ENCODE results near the gene ZNF462. TPM values are rescaled to one million over a fixed set of nuclear protein-coding genes. Genes with fewer than 3 reads are reported as not detected.
"Not testable (repeated sequence)": the region's sequence is repeated elsewhere in the genome, so short reads cannot be mapped to it uniquely, and the experiment has no call there.

Gene ZNF462
- total RNA-seq, 6 donors from 2014 or later = 17.9 to 85.9 (median 21.2) TPM

DNA sequence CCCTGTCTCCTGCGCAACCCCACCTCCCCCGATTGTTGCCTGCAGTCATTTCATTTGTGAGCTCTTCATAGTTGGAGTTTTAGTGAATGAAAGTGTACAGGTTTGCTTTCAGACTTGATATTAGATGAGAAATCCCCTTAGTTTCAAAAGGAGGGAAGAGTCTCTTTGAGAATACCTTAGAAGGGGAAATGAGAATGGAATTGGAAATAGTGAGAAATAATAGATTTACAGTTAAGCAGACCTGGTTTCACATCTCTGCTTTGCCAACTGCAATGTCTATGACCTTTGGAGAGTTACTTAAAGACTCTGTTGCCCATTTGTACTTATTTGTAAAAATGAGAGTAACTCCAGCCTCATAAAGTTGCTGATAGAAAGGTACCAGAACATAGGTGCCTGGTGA lies 120.4 kb downstream of the ZNF462 start:
- 89 to 93% methylated on average over 2 of the region's 2 CpGs for WGBS, 2 donors

DNA sequence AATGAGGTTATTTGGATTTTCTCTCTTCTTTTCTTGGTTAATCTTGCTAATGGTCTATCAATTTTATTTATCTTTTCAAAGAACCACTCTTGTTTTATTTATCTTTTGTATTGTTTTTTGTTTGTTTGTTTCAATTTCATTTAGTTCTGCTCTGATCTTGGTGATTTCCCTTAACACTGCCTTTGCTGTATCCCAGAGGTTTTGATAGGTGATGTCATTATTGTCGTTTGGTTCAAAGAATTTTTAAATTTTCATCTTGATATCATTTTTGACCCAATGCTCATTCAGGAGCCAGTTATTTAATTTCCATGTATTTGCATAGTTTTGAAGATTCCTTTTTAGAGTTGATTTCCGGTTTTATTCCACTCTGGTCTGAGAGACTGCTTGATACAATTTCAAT lies 126.9 kb downstream of the ZNF462 start:
- 92 to 93% methylated on average over 2 of the region's 2 CpGs for WGBS, 2 donors
- not testable (repeated sequence) for ATAC-seq (ENCODE audit: low FRiP score in 2 of 2); H3K27me3 ChIP-seq; H3K4me3 ChIP-seq; H3K4me1 ChIP-seq; DNase-seq; H3K9me3 ChIP-seq; H3K27ac ChIP-seq
- peaks cover 0 to 18% (median 4%) of the 10 kb centered on the region in 4 donors for H3K36me3 ChIP-seq

More for the DNA sequence above, 120.4 kb downstream of the ZNF462 start:
- no peak for ATAC-seq (ENCODE audit: low FRiP score in 2 of 2)
- H3K4me1 ChIP-seq = no peaks in the 10 kb centered on the region
- no peaks in the 10 kb centered on the region for H3K9me3 ChIP-seq
- peaks cover 5 to 25% (median 12%) of the 10 kb centered on the region in 4 donors for H3K36me3 ChIP-seq
- TF ChIP-seq POLR2AphosphoS5 (IDR thresholded peaks at IDR 0.05) (no peak), POLR2A (IDR thresholded peaks at IDR 0.05) (no peak), EP300 (IDR thresholded peaks at IDR 0.05) (no peak)
- TF ChIP-seq, protein P1, sequence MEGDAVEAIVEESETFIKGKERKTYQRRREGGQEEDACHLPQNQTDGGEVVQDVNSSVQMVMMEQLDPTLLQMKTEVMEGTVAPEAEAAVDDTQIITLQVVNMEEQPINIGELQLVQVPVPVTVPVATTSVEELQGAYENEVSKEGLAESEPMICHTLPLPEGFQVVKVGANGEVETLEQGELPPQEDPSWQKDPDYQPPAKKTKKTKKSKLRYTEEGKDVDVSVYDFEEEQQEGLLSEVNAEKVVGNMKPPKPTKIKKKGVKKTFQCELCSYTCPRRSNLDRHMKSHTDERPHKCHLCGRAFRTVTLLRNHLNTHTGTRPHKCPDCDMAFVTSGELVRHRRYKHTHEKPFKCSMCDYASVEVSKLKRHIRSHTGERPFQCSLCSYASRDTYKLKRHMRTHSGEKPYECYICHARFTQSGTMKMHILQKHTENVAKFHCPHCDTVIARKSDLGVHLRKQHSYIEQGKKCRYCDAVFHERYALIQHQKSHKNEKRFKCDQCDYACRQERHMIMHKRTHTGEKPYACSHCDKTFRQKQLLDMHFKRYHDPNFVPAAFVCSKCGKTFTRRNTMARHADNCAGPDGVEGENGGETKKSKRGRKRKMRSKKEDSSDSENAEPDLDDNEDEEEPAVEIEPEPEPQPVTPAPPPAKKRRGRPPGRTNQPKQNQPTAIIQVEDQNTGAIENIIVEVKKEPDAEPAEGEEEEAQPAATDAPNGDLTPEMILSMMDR (IDR thresholded peaks at IDR 0.05) = no peak
- H3K27ac ChIP-seq = no peak overlapping the region
- H3K27me3 ChIP-seq = no peaks in the 10 kb centered on the region
- H3K4me3 ChIP-seq = no peak overlapping the region
- no peak for DNase-seq

DNA sequence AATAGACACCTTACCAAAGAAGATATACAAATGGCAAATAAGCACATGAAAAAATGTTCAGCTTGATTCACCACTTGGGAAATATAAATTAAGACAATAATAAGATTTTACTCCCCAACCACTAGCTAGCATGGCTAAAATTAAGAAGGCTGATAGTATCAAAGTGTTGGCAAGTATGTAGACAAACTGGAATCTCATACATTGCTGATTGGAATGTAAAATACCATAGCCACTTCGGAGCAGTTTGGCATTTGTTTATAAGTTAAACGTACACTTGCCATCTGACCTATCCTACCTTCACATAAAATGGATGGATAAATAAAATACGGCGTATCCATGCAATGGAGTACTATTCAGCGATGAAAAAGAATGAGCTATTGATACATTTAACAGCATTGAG lies 129.2 kb downstream of the ZNF462 start:
- H3K4me1 ChIP-seq = no peaks in the 10 kb centered on the region
- ATAC-seq (ENCODE audit: low FRiP score in 2 of 2) = no peak
- no peak overlapping the region for H3K4me3 ChIP-seq
- TF ChIP-seq POLR2AphosphoS5 (IDR thresholded peaks at IDR 0.05) (no peak), POLR2A (IDR thresholded peaks at IDR 0.05) (no peak), EP300 (IDR thresholded peaks at IDR 0.05) (no peak)
- TF ChIP-seq, protein P1 (IDR thresholded peaks at IDR 0.05) = no peak
- no peak for DNase-seq
- no peak overlapping the region for H3K27ac ChIP-seq
- WGBS, 2 donors = 92 to 96% methylated on average over 5 of the region's 5 CpGs
- no peaks in the 10 kb centered on the region for H3K9me3 ChIP-seq
- no peaks in the 10 kb centered on the region for H3K27me3 ChIP-seq
- peaks cover 0 to 17% (median 2%) of the 10 kb centered on the region in 4 donors for H3K36me3 ChIP-seq

DNA sequence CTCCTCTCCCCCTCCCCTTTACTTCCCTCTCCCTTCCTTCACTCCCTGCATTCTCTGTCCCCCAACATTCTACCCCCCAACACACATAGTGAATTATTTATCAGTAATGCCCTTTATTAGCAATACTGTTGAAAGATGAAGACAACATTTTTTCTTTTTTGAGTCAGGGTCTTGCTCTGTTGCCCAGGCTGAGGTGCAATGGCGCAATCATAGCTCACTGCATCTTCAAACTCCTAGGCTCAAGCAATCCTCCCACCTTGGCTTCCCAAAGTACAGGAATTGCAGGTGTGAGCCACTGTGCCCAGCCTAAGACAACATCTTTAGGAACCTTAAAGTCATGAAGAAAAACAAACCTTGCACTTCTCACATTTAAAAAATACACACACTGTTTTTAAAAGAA lies 130.6 kb downstream of the ZNF462 start:
- DNase-seq (no peak), ATAC-seq (ENCODE audit: low FRiP score in 2 of 2) (no peak)
- no peak overlapping the region for H3K27ac ChIP-seq
- H3K4me1 ChIP-seq = no peaks in the 10 kb centered on the region
- peaks cover 0 to 10% (median 0%) of the 10 kb centered on the region in 4 donors for H3K36me3 ChIP-seq
- no peaks in the 10 kb centered on the region for H3K9me3 ChIP-seq
- TF ChIP-seq EP300 (IDR thresholded peaks at IDR 0.05) = no peak
- TF ChIP-seq POLR2AphosphoS5 (IDR thresholded peaks at IDR 0.05) = no peak
- no peak for TF ChIP-seq POLR2A (IDR thresholded peaks at IDR 0.05)
- TF ChIP-seq, protein P1 (IDR thresholded peaks at IDR 0.05) = no peak
- 89 to 97% methylated on average over 1 of the region's 1 CpG for WGBS, 2 donors
- H3K4me3 ChIP-seq = no peak overlapping the region
- H3K27me3 ChIP-seq = no peaks in the 10 kb centered on the region

DNA sequence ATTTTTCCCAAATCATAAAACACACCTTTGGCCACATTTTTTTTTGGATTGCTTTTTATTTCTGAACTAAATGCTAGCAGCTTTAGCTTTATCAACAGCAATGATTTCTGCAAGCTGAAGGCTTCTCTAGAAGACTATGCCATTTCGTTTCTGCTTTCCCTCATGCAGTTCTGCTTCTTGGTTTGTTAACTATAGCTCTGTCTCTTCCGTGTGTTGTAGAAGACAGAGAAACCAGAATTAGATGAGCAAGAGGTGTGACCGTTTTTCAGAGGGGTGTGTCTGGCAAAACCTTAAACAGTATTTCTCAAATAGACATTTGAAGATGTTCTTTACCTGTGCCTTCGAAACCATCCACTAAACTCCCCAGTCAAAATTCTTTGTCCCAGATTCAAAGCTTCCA lies 131.5 kb downstream of the ZNF462 start:
- no peaks in the 10 kb centered on the region for H3K4me1 ChIP-seq
- WGBS, 2 donors = 81 to 88% methylated on average over 4 of the region's 4 CpGs
- no peak overlapping the region for H3K27ac ChIP-seq
- DNase-seq (no peak), ATAC-seq (ENCODE audit: low FRiP score in 2 of 2) (no peak)
- no peak overlapping the region for H3K4me3 ChIP-seq
- TF ChIP-seq POLR2AphosphoS5 (IDR thresholded peaks at IDR 0.05) = no peak
- TF ChIP-seq POLR2A (IDR thresholded peaks at IDR 0.05) = no peak
- TF ChIP-seq, protein P1 (IDR thresholded peaks at IDR 0.05) = no peak
- no peak for TF ChIP-seq EP300 (IDR thresholded peaks at IDR 0.05)
- H3K36me3 ChIP-seq = peaks cover 0 to 8% (median 0%) of the 10 kb centered on the region in 4 donors
- H3K9me3 ChIP-seq = no peaks in the 10 kb centered on the region
- no peaks in the 10 kb centered on the region for H3K27me3 ChIP-seq
